ENCODE results near the gene BID.

- TF ChIP-seq, protein P1, sequence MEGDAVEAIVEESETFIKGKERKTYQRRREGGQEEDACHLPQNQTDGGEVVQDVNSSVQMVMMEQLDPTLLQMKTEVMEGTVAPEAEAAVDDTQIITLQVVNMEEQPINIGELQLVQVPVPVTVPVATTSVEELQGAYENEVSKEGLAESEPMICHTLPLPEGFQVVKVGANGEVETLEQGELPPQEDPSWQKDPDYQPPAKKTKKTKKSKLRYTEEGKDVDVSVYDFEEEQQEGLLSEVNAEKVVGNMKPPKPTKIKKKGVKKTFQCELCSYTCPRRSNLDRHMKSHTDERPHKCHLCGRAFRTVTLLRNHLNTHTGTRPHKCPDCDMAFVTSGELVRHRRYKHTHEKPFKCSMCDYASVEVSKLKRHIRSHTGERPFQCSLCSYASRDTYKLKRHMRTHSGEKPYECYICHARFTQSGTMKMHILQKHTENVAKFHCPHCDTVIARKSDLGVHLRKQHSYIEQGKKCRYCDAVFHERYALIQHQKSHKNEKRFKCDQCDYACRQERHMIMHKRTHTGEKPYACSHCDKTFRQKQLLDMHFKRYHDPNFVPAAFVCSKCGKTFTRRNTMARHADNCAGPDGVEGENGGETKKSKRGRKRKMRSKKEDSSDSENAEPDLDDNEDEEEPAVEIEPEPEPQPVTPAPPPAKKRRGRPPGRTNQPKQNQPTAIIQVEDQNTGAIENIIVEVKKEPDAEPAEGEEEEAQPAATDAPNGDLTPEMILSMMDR (IDR thresholded peaks at IDR 0.05) = no peak
- no peak for TF ChIP-seq EZH2phosphoT487 (IDR thresholded peaks at IDR 0.05)
Measured at GRCh38 chr22:17814830-17815229, 40.6 kb upstream of the BID start.

Measured in neural progenitor cell (in vitro differentiated cells).